K562 (cell line): ENCODE data around the gene KAZALD1. TPM values are rescaled to one million over a fixed set of nuclear protein-coding genes. Genes with fewer than 3 reads are reported as not detected.

ENCODE experiments used
- ELF2 ChIP-seq: fragments of 250-450 bp; sonication (Bioruptor Pico); IDR thresholded peaks from 2 replicates; pipeline ENCODE4 v1.5.0; 2021; ENCODE audit warnings: mild to moderate bottlenecking
- SNRNP70 ChIP-seq: fragments of 200-400 bp; formaldehyde crosslinking; optimal IDR thresholded peaks from 2 replicates; pipeline ENCODE3; 2017; ENCODE audit warnings: low read depth, low read length
- ZBTB9 ChIP-seq: fragments of 450-650 bp; formaldehyde crosslinking; IDR thresholded peaks from 2 replicates; pipeline ENCODE4 v1.4.0; 2020; ENCODE audit warnings: mild to moderate bottlenecking, moderate library complexity
- ZFP1 ChIP-seq: fragments of 450-650 bp; formaldehyde crosslinking; IDR thresholded peaks from 2 replicates; pipeline ENCODE4 v1.4.0; 2020; ENCODE audit warnings: mild to moderate bottlenecking, mixed read lengths
- polyA plus RNA-seq, 8 experiments: library from polyadenylated mRNA; depleted of rRNA in 4 of 8; stranded (reverse) in 5 of 8; unstranded in 3 of 8; fragments of >200 nt; fragmentation: Nextera tagmentation in 2 of 8; fragmentation: Illumina TruSeq in 1 of 8; extraction: Ambion mirVana in 2 of 8; extraction: Trizol in 1 of 8; gene quantifications; 2 replicates each; pipeline versions ENCODE4 v1.2.1 to v1.2.3, GENCODE V29; 2011 to 2014; ENCODE audit warnings: inconsistent platforms in 1 of 8, missing spikeins in 1 of 8
- total RNA-seq, 7 experiments: library from RNA; depleted of rRNA in 6 of 7; stranded (reverse); fragments of >200 nt in 6 of 7; fragmentation: Illumina TruSeq in 2 of 7; extraction: Trizol in 2 of 7; gene quantifications; 2 replicates each; pipeline versions ENCODE4 v1.2.1 to v1.2.3, GENCODE V29; 2011 to 2021; ENCODE audit warnings: low replicate concordance in 1 of 7
- TF ChIP-seq, protein P1 (sequence below): fragments of 450-650 bp; formaldehyde crosslinking; IDR thresholded peaks from 2 replicates; pipeline ENCODE4 v1.4.0; 2022; ENCODE audit warnings: missing genetic modification characterization
- TF ChIP-seq, protein P2 (sequence below), 2 experiments: fragments of 200-800 bp in 1 of 2; sonication (Bioruptor generic) in 1 of 2; sonication (generic) in 1 of 2; formaldehyde crosslinking in 1 of 2; IDR thresholded peaks in 1 of 2; conservative IDR thresholded peaks in 1 of 2; 2 replicates each; pipeline versions ENCODE4 v1.5.0 to v1.6.1; 2016 to 2020; ENCODE audit warnings: missing compliant biosample characterization in 1 of 2, missing genetic modification characterization in 1 of 2, missing genetic modification reagents in 1 of 2
- TF ChIP-seq, protein P3 (sequence below), 2 experiments: fragments of 450-650 bp in 1 of 2; sonication (generic) in 1 of 2; formaldehyde crosslinking in 1 of 2; IDR thresholded peaks; 2 replicates each; pipeline versions ENCODE4 v1.7.1 to v1.9.0; 2016 to 2022; ENCODE audit warnings: inconsistent platforms in 1 of 2, mild to moderate bottlenecking in 1 of 2, missing genetic modification reagents in 1 of 2
- TF ChIP-seq, protein P4 (sequence below), 2 experiments: fragments of 450-650 bp; conservative IDR thresholded peaks; 2 replicates each; pipeline ENCODE4 v1.6.1; 2017; ENCODE audit warnings: mild to moderate bottlenecking in 2 of 2, moderate library complexity in 2 of 2

Gene KAZALD1
- total and polyA plus RNA-seq, 9 of the 15 experiments (the other 6 are each of a cell fraction or from before 2014, with no cell fraction given) = 0.15 to 10.0 (median 4.9) TPM

- TF ChIP-seq, protein P1, sequence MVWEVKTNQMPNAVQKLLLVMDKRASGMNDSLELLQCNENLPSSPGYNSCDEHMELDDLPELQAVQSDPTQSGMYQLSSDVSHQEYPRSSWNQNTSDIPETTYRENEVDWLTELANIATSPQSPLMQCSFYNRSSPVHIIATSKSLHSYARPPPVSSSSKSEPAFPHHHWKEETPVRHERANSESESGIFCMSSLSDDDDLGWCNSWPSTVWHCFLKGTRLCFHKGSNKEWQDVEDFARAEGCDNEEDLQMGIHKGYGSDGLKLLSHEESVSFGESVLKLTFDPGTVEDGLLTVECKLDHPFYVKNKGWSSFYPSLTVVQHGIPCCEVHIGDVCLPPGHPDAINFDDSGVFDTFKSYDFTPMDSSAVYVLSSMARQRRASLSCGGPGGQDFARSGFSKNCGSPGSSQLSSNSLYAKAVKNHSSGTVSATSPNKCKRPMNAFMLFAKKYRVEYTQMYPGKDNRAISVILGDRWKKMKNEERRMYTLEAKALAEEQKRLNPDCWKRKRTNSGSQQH = 0 out of 2 replicates have a peak, but pooled peaks have one; percentile 35
- TF ChIP-seq, protein P2, sequence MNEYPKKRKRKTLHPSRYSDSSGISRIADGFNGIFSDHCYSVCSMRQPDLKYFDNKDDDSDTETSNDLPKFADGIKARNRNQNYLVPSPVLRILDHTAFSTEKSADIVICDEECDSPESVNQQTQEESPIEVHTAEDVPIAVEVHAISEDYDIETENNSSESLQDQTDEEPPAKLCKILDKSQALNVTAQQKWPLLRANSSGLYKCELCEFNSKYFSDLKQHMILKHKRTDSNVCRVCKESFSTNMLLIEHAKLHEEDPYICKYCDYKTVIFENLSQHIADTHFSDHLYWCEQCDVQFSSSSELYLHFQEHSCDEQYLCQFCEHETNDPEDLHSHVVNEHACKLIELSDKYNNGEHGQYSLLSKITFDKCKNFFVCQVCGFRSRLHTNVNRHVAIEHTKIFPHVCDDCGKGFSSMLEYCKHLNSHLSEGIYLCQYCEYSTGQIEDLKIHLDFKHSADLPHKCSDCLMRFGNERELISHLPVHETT (CRISPR knock-in tag; conservative IDR thresholded peaks at IDR 0.05 in 1 of 2, IDR thresholded peaks at IDR 0.05 in 1 of 2) = peak in 1 of 2 experiments; percentile 75; a peak in 1 of 4 replicates
- TF ChIP-seq, protein P3, sequence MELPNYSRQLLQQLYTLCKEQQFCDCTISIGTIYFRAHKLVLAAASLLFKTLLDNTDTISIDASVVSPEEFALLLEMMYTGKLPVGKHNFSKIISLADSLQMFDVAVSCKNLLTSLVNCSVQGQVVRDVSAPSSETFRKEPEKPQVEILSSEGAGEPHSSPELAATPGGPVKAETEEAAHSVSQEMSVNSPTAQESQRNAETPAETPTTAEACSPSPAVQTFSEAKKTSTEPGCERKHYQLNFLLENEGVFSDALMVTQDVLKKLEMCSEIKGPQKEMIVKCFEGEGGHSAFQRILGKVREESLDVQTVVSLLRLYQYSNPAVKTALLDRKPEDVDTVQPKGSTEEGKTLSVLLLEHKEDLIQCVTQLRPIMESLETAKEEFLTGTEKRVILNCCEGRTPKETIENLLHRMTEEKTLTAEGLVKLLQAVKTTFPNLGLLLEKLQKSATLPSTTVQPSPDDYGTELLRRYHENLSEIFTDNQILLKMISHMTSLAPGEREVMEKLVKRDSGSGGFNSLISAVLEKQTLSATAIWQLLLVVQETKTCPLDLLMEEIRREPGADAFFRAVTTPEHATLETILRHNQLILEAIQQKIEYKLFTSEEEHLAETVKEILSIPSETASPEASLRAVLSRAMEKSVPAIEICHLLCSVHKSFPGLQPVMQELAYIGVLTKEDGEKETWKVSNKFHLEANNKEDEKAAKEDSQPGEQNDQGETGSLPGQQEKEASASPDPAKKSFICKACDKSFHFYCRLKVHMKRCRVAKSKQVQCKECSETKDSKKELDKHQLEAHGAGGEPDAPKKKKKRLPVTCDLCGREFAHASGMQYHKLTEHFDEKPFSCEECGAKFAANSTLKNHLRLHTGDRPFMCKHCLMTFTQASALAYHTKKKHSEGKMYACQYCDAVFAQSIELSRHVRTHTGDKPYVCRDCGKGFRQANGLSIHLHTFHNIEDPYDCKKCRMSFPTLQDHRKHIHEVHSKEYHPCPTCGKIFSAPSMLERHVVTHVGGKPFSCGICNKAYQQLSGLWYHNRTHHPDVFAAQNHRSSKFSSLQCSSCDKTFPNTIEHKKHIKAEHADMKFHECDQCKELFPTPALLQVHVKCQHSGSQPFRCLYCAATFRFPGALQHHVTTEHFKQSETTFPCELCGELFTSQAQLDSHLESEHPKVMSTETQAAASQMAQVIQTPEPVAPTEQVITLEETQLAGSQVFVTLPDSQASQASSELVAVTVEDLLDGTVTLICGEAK (IDR thresholded peaks at IDR 0.05) = peak; percentile 59; the same call in 1 of the 2 replicates
- TF ChIP-seq, protein P3 (CRISPR knock-in tag; IDR thresholded peaks at IDR 0.05) = no peak
- TF ChIP-seq ZFP1 (CRISPR knock-in tag) = no peak
- peak; percentile 19; the same call in 1 of the 2 replicates for TF ChIP-seq ZBTB9 (CRISPR knock-in tag)
- TF ChIP-seq, protein P4, sequence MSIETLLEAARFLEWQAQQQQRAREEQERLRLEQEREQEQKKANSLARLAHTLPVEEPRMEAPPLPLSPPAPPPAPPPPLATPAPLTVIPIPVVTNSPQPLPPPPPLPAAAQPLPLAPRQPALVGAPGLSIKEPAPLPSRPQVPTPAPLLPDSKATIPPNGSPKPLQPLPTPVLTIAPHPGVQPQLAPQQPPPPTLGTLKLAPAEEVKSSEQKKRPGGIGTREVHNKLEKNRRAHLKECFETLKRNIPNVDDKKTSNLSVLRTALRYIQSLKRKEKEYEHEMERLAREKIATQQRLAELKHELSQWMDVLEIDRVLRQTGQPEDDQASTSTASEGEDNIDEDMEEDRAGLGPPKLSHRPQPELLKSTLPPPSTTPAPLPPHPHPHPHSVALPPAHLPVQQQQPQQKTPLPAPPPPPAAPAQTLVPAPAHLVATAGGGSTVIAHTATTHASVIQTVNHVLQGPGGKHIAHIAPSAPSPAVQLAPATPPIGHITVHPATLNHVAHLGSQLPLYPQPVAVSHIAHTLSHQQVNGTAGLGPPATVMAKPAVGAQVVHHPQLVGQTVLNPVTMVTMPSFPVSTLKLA (conservative IDR thresholded peaks at IDR 0.05) = 0 out of 4 replicates have a peak, but pooled peaks of 1 of the 2 experiments have one; percentile 27
- peak; percentile 63; the same call in 1 of the 2 replicates for TF ChIP-seq ELF2 (CRISPR knock-in tag)
- TF ChIP-seq SNRNP70 = no peak
Observed at GRCh38 chr10:101042667-101043362, 19.0 kb upstream of the KAZALD1 start (continued).
